SU-DHL-6 (cell line): Measurements from ENCODE around the gene ZBTB42.

ENCODE experiments used
- H2AFZ ChIP-seq: fragments of 200-600 bp; sonication (generic); 2 replicates; pipeline ENCODE4 v1.6.1; 2014; ENCODE audit warnings: low read depth, mild to moderate bottlenecking, moderate library complexity, mixed read lengths, antibody characterized with exemption, low read length; ENCODE audit not compliant: severe bottlenecking
- H3F3A ChIP-seq: fragments of 200-600 bp; shearing (Covaris generic); 2 replicates; pipeline ENCODE4 v1.6.0; 2016; ENCODE audit warnings: antibody characterized with exemption, mild to moderate bottlenecking; ENCODE audit not compliant: insufficient read depth
- H3K27ac ChIP-seq: fragments of 200-600 bp; sonication (generic); 2 replicates; pipeline ENCODE4 v1.5.1; 2016; ENCODE audit warnings: low read depth, mild to moderate bottlenecking, low read length, moderate library complexity, mixed read lengths
- H3K27me3 ChIP-seq: fragments of 200-600 bp; sonication (generic), shearing (Covaris generic); 2 replicates; pipeline ENCODE4 v1.6.0; 2014; ENCODE audit warnings: mild to moderate bottlenecking, low read length
- H3K36me3 ChIP-seq: fragments of 200-600 bp; sonication (generic); 2 replicates; pipeline ENCODE4 v1.6.1; 2014; ENCODE audit warnings: mild to moderate bottlenecking, low read length, mixed read lengths
- H3K4me2 ChIP-seq: fragments of 300-600, 200-600 bp; shearing (Covaris generic), sonication (generic); 2 replicates; pipeline ENCODE4 v1.6.0; 2014; ENCODE audit warnings: low read length, low read depth, mild to moderate bottlenecking; ENCODE audit not compliant: poor library complexity, severe bottlenecking
- H3K4me3 ChIP-seq: fragments of 200-600 bp; sonication (generic); 2 replicates; pipeline ENCODE4 v1.5.1; 2014; ENCODE audit warnings: antibody characterized with exemption, low read length, mild to moderate bottlenecking, mixed read lengths; ENCODE audit not compliant: insufficient read depth, poor library complexity, severe bottlenecking
- H3K79me2 ChIP-seq: fragments of 200-600 bp; sonication (generic); 2 replicates; pipeline ENCODE4 v1.6.1; 2014; ENCODE audit warnings: mild to moderate bottlenecking, low read length, moderate library complexity; ENCODE audit not compliant: insufficient read depth
- H3K9ac ChIP-seq: fragments of 200-600 bp; sonication (generic); 2 replicates; pipeline ENCODE4 v1.7.0; 2014; ENCODE audit warnings: mild to moderate bottlenecking, low read length
- H3K9me2 ChIP-seq: fragments of 200-600 bp; sonication (generic); replicated peaks from 2 replicates; pipeline ENCODE4 v1.6.1; 2014; ENCODE audit warnings: low read length; ENCODE audit not compliant: insufficient read depth
- H3K9me3 ChIP-seq: fragments of 200-600 bp; sonication (generic); 2 replicates; pipeline ENCODE4 v1.6.1; 2014; ENCODE audit warnings: low read length, mixed read lengths; ENCODE audit not compliant: insufficient read depth
- H4K20me1 ChIP-seq: fragments of 200-600 bp; sonication (generic); 2 replicates; pipeline ENCODE4 v1.6.1; 2014; ENCODE audit warnings: low read depth, mild to moderate bottlenecking, antibody characterized with exemption, low read length, moderate library complexity, mixed read lengths
- EZH2phosphoT487 ChIP-seq: fragments of 200-600 bp; sonication (generic), shearing (Covaris generic); conservative IDR thresholded peaks from 2 replicates; pipeline ENCODE4 v1.6.1; 2018; ENCODE audit warnings: mild to moderate bottlenecking, antibody characterized with exemption, low read length, moderate library complexity, mixed read lengths
- TF ChIP-seq, protein P1 (sequence below): fragments of 200-600 bp; sonication (generic); IDR thresholded peaks from one replicate; pipeline ENCODE4 v1.5.1; 2017; ENCODE audit warnings: antibody characterized with exemption, mild to moderate bottlenecking, low read length, moderate library complexity; ENCODE audit not compliant: insufficient read depth, poor library complexity, severe bottlenecking

ZBTB42 gene

DNA sequence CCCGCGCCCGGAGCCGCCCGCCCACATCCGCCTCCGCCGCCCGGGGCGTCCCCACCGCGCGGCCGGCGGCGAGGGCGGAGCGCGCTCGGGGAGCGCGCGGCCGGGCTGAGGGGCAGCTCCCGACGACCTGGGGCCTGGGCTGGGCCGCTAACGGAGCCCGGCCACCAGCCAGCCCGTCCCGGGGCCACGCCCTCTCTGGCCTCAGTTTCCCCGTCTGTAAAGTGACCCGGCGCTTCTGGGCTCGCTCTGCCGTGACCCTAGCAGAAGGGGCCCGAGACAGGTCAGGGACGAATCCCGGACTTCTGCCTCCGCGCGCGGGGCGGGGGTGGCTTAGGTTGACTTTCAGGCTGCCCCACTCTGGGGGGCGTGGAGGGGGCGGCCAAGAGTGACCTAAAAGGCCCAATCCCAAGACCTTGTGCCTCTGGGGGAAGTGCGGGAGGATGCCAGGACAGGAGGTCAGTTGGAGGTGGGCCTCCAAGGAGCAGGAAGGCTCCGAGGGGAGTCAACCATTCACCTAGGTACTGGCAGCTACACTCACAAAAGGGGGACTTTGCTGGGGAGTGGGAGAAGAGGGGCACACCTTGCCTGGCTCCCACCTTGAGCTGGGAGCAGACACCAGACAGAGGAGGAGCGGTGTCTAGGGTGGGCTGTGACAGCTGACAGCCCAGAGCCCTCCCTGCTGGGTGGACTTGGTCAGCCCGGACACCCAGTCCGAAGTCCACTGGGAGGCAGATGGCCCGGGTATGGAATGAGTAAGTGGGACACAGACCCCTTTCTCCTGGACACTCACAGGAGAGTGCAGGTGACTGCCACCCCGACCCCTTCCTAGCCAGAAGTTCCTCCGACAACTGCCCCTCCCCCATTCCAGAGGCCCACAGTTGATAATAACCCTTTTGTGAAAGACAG lies 4.9 kb upstream of the ZBTB42 start:
- Histone ChIP-seq H3K9me2 (no peaks in the 10 kb centered on the region), H2AFZ (peak overlapping the region; percentile 91), H3K27ac (no peak overlapping the region), H3F3A (peaks cover 19% of the 10 kb centered on the region), H3K27me3 (no peaks in the 10 kb centered on the region), H3K9me3 (no peaks in the 10 kb centered on the region), H3K79me2 (peaks cover 8% of the 10 kb centered on the region; the same call in 1 of the 2 replicates), H3K4me3 (peak overlapping the region; percentile 46), H3K4me2 (peak overlapping the region; percentile 56), H3K9ac (peak overlapping the region; percentile 55), H3K36me3 (no peaks in the 10 kb centered on the region), H4K20me1 (no peaks in the 10 kb centered on the region)
- TF ChIP-seq EZH2phosphoT487 = no peak
- TF ChIP-seq, protein P1, sequence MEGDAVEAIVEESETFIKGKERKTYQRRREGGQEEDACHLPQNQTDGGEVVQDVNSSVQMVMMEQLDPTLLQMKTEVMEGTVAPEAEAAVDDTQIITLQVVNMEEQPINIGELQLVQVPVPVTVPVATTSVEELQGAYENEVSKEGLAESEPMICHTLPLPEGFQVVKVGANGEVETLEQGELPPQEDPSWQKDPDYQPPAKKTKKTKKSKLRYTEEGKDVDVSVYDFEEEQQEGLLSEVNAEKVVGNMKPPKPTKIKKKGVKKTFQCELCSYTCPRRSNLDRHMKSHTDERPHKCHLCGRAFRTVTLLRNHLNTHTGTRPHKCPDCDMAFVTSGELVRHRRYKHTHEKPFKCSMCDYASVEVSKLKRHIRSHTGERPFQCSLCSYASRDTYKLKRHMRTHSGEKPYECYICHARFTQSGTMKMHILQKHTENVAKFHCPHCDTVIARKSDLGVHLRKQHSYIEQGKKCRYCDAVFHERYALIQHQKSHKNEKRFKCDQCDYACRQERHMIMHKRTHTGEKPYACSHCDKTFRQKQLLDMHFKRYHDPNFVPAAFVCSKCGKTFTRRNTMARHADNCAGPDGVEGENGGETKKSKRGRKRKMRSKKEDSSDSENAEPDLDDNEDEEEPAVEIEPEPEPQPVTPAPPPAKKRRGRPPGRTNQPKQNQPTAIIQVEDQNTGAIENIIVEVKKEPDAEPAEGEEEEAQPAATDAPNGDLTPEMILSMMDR = no peak

DNA sequence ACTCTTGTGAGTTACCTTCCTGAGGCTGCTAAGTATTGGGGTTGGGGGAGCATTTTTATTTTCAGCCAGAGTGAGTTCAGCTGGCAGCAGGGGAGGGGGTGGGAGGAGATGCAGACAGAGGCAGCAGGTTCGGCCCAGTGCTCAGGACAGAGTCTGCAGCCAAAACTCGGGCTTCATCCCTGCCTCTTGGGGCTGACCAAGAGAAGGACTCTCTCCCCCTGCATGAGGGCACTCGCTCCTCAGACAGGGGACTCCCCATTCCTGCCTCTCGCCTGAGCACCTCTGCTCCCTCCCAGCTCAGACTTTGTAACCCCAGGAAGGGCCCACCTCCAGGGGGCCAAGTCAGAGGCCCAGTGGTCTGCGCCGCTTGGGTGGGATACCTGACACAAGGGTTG lies 4.2 kb upstream of the ZBTB42 start:
- Histone ChIP-seq H3K36me3 (no peaks in the 10 kb centered on the region), H3F3A (peaks cover 19% of the 10 kb centered on the region), H3K4me2 (no peak overlapping the region), H3K9me2 (no peaks in the 10 kb centered on the region), H3K9ac (no peak overlapping the region), H3K27ac (no peak overlapping the region), H3K4me3 (no peak overlapping the region), H2AFZ (no peak overlapping the region), H3K9me3 (no peaks in the 10 kb centered on the region), H3K79me2 (peaks cover 8% of the 10 kb centered on the region; the same call in 1 of the 2 replicates), H4K20me1 (no peaks in the 10 kb centered on the region), H3K27me3 (no peaks in the 10 kb centered on the region)
- no peak for TF ChIP-seq EZH2phosphoT487
- TF ChIP-seq, protein P1 = no peak

DNA sequence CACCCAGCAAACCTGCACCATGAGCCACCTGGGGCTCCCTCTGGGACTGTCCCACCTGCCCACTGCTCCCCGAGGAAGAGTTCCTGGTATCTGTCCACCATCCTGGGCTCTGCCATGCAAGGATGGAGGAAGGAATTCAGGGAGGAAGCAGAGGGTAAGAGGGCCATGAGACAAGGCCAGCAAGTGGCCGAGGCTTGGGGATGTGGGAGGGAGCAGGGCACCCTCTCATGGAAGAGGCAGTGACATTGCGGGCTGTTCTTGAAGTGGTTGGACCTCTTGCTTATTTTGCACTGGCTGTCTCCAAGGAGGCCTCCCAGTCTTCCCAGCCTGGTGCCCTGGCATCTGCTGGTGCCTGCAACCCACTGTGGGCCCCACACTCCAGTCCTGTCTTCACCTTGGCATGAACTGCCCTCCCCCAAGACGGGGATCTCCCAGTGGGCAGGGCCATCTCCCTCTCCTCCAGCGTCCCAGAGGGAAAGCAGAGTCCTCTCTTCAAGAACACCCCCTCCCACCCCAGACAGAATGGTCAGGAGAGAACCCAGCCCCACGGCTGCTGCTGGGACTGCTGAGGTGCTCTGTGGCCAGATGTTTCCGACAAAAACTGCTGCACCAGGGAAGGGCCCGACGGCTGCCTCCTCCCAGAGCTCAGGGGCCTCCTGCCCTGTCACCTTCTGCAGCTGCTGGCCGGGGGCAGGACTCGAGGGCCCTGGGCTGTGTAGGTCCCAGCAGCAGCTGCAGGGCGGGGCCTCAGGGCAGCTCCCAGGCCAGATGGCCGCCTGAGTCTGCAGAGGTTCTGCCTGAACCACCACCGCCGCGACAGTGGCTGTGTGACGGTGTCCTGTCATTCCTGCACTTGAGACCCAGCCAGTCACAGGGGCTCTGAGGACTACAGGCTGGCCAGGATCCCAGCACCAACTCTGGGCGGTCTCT lies 3.5 kb upstream of the ZBTB42 start:
- Histone ChIP-seq H3K27ac (no peak overlapping the region), H3K79me2 (peaks cover 8% of the 10 kb centered on the region; the same call in 1 of the 2 replicates), H3F3A (peaks cover 19% of the 10 kb centered on the region), H3K9me3 (no peaks in the 10 kb centered on the region), H4K20me1 (no peaks in the 10 kb centered on the region), H3K27me3 (no peaks in the 10 kb centered on the region), H3K9ac (no peak overlapping the region), H3K4me3 (no peak overlapping the region), H2AFZ (no peak overlapping the region), H3K36me3 (no peaks in the 10 kb centered on the region), H3K4me2 (no peak overlapping the region), H3K9me2 (no peaks in the 10 kb centered on the region)
- TF ChIP-seq EZH2phosphoT487 = no peak
- TF ChIP-seq, protein P1 = no peak
